Activated gamma-delta T cell treated with anti-CD3 and anti-CD28 coated beads, Interleukin-2, amount 50 U/mL, for 16 hours (primary cell): Measurements from ENCODE around the gene DGUOK.
A peak's percentile ranks its signal among the peaks of the same experiment; 100 is the strongest.

Experiments used
- DNase-seq: peaks from one replicate; pipeline ENCODE4 v3.0.0-alpha.2; 2020; ENCODE audit warnings: low read depth

DGUOK gene

GRCh38 chr2:73981081-73982001, 54.7 kb downstream of the DGUOK start:
- DNase-seq, result no peak

- DNase-seq, result no peak
These were observed 55.5 kb downstream of the DGUOK start for GRCh38 chr2:73982140-73982617.

GRCh38 chr2:73983322-73984202, 56.9 kb downstream of the DGUOK start:
- no peak for DNase-seq

- peak; percentile 63 for DNase-seq
These were observed 57.7 kb downstream of the DGUOK start, which contains the start of gene TET3 for GRCh38 chr2:73984203-73984921. Gene TET3 (plus strand): TSS chr2:73984910. CDS start chr2:73986404, 1,494 bp downstream.

- DNase-seq, result peak; percentile 46
These were observed 58.2 kb downstream of the DGUOK start for GRCh38 chr2:73984922-73985307.

GRCh38 chr2:73985308-73986084, 58.8 kb downstream of the DGUOK start:
- DNase-seq, result peak; percentile 54

GRCh38 chr2:73986085-73986681, 59.5 kb downstream of the DGUOK start:
- no peak for DNase-seq

- DNase-seq, result no peak
These were observed 60.6 kb downstream of the DGUOK start for GRCh38 chr2:73987109-73987947.

- no peak for DNase-seq
These were observed 61.4 kb downstream of the DGUOK start for GRCh38 chr2:73987948-73988700.

- DNase-seq, result no peak
These were observed 63.3 kb downstream of the DGUOK start for GRCh38 chr2:73989972-73990371.

- DNase-seq, result no peak
These were observed 63.9 kb downstream of the DGUOK start for GRCh38 chr2:73990531-73990930.

GRCh38 chr2:73992036-73992435, 65.4 kb downstream of the DGUOK start:
- DNase-seq, result no peak

- no peak for DNase-seq
These were observed 66.7 kb downstream of the DGUOK start for GRCh38 chr2:73993376-73993775.

GRCh38 chr2:73993778-73994177, 67.1 kb downstream of the DGUOK start:
- DNase-seq, result no peak

- no peak for DNase-seq
These were observed 67.6 kb downstream of the DGUOK start for GRCh38 chr2:73994178-73994831.

GRCh38 chr2:73995810-73996209, 69.1 kb downstream of the DGUOK start:
- no peak for DNase-seq

- no peak for DNase-seq
These were observed 71.1 kb downstream of the DGUOK start for GRCh38 chr2:73997813-73998212.

GRCh38 chr2:73998451-73998850, 71.8 kb downstream of the DGUOK start:
- DNase-seq, result no peak

- no peak for DNase-seq
These were observed 72.3 kb downstream of the DGUOK start for GRCh38 chr2:73998933-73999332.
